HG02798 (cell line): Measurements from ENCODE around the gene NFYC.

ENCODE experiments used
- ATAC-seq: cut with Tn5 transposase; IDR thresholded peaks from one replicate; pipeline ENCODE4 v1.9.1; 2021; ENCODE audit warnings: mild to moderate bottlenecking; ENCODE audit not compliant: unreplicated experiment, poor library complexity

NFYC gene

DNA sequence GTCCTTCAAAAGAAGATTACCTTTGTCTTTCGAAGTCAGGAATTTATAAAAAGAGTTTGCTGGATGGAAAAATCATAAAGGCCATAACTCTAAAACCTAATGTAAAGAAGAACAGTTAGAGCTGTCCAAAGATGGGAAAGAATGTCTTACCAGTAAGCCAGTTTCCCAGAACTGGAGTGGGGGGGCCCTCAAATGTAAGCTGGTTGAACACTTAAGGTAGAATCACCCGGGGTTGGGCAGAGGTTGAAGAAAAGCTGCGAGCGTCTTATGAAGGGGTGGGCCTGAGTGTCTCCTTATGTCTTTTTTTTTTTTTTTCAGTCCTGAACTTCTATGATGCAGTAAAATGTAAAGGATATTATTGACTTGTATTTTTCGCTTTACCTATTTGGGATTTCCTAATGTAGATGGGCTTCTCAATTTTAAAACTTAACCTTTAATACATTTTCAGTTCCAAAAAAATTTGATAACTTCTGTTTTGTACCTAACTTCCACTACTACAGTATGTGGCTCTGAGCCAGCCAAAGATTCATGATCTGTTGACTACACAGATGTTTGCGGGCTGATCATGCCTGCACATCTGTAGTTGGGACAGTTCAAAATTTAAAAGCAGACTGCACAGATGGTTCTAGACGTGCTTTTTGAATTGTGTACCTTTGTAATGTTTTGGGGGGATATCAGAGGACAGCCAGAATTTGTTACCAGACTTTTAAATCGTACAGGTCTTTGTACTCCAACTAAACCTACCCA, 43.6 kb downstream of the NFYC start:
- ATAC-seq: no peak

DNA sequence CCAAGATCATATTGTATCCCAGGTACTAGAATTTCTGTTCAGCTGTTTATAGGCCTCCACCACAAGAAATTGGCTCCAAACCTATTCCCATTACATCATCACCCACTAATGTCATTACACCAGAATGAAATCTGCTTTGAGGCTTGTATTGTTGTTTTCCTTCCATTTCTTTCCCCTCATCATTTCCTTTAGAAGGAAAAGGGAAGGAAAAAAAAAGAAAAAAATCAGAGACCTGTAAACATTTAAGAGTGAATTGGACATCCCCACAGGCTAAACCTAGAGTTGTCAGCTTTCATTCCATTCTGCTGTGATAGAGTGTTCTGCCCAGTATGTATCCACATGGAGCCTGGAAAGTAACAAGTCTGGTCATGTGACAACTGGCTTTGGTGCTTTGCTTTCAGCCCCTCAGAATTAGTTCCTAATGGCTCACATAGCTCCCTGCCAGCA, 44.6 kb downstream of the NFYC start:
- no peak for ATAC-seq

DNA sequence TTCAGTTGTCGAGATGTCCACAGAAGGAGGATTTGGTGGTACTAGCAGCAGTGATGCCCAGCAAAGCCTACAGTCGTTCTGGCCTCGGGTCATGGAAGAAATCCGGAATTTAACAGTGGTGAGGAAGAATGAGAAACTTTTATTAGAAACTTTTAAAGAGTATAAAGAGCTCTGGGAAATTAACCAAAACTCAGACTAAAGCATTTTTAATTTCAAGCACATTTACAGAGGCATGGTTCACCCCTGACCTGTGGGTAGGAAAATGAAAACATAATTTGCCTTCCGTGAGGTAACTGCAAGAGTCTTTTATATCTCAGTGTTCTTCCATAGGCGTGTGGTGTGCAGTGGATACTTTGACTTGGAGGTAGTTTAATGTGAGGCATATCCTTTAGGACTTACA, 47.3 kb downstream of the NFYC start:
- no peak for ATAC-seq

DNA sequence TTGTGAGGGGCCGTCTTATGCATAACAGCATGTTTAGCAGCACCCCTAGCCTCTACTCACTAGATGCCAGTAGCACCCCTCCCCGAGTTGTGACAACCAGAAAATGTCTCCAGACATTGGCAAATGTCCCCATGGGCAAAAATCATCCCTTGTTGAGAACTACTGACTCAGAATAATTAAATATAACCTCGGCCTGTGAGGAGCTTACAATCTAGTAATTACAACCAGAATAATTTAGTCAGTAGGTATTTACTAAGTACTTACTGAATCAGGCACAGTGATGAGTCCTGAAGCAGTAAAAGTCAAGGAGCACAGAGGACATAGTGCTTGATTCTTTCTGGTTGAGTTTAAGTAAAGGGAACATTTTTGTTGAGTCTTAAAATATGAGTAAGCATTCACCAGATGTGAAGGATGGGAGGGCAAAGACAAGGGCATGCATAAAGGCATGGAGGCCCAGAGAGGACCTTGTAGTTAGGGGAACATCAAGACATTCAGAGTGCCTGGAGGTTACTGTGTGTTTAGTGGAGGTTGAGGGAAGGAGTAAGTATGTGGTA, 48.0 kb downstream of the NFYC start:
- no peak for ATAC-seq

DNA sequence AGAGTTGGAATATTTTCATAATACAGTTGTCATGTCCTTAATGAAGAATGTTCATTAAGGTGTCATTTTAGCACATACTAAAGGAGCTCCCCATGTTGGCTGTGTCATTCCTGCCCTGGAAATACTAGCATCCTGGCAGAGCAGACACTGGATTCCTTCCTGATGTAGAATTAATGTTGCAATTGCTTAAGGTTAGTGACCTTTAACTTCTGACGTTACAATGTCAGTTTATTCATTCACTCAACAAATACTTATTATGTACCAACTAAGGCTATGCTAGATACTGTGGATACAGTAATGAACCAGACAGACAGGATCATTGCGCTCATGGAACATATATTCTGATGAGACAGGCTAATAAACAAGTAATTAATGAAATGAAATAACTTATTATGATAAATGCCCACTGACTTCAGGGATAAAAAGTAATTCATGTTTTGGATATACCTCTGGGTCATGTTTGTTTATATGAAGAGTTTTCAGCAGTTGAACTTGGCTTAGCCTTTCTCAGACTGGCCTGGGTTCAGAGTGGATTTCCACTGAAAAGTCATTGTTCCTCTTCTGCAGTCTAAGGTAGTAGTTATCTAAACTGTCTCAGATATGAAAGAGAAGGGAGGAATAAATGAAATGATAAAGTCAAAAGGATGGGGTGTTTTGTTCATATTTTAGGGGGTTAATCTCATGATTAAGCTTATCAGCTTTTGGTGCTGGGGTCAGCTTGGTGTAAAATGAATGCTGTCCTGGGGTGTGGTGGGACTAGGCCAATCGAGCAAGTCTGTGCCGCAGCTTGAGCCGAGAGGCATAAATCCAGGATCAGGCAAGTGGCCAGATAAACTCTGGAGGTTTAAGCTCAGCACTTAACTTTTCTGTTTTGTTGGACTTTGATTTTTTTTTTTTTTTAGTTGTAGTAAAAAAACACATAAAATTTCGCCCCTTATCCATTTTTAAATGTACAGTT, 48.8 kb downstream of the NFYC start:
- ATAC-seq: no peak

DNA sequence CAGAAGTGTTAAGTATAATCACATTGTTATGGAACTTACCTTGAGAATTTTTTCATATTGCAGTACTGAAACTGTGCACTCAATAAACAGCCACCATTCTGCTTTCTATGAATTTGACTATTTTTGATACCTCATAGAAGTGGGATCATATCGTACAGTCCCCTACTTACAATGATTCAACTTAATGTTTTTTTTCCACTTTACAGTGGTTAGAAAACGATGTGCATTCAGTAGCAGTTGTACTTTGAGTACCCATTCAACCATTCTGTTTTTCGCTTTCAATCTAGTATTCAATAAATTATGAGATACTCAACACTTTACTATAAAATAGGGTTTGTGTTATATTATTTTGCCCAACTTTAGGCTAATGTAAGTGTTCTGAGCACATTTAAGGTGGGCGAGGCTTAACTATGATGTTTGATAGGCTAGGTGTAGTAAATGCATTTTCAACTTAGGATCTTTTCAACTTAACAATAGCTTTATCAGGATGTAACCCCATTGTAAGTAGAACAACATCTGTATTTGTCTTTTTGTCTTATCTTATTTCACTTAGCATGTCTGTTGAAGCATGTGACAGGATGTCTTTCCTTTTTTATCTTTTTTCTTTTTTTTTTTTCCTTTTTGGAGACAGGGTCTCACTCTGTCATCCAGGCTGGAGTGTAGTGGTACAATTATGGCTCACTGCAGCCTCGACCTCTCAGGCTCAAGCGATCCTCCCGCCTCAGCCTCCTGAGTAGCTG, 49.7 kb downstream of the NFYC start:
- no peak for ATAC-seq

DNA sequence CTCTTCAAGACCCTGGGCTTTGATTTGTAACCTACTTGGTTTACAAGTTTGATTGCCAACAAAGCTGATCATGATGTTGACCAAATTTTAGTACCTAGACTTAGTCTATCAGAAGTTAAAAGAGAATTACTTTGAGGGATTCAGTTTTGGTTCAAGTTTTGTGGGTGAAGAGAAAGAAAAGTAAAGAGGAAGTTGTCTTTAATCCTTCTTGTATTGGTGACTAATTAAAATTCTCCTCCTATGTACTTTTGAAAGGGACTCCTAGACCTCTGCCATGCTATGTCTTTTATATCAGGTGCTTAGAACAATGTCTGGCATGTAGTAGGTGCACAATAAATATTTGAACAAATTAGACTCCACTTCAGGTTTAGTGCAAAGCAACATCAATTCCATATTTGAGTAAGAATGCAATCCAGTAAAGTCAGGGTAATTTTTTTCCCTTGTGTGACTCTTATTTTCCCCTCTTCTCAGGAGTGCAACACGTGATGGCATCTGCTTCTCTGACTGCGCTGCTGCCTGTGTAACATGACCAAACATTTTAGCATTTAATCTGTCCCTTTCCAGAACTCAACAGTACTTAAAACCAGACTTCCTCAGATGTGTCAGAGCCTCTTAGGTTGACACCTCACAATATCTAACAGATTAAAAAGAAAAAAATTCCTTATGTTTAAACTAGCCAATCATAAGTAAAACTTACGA, 51.0 kb downstream of the NFYC start:
- no peak for ATAC-seq

DNA sequence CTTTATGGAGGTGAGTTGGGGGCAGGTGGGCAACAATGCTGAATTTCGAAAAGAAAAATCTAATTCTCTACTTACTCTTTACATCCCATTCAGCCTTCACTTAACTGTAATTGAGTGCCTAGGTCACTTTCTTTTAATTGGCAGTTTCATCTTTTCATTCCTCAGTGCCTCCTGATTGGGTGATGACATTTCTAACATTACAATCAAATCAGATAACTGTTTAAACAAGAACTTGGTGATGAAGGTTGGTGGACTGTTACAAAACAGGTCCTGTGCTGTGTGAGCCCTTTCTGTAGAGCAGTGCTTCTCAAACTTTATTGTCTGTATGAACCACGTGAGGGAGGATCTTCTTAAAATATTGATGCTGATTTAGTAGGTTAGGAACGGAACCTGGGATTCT, 51.9 kb downstream of the NFYC start:
- no peak for ATAC-seq

DNA sequence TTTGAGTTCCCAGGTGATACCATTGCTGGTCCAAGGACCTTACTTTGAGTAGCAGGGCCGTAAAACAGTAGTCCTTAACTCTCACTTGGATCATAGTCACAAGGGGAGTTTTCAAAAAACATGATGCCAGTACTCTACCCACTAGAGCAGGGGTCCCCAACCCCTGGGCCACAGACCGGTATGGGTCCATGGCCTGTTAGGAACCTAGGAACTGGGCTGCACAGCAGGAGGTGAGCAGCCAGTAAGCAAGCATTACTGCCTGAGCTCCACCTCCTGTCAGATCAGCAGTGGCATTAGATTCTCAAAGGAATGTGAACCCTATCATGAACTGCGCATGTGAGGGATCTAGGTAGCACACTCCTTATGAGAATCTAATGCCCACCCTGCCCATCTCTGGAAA, 52.4 kb downstream of the NFYC start:
- no peak for ATAC-seq

DNA sequence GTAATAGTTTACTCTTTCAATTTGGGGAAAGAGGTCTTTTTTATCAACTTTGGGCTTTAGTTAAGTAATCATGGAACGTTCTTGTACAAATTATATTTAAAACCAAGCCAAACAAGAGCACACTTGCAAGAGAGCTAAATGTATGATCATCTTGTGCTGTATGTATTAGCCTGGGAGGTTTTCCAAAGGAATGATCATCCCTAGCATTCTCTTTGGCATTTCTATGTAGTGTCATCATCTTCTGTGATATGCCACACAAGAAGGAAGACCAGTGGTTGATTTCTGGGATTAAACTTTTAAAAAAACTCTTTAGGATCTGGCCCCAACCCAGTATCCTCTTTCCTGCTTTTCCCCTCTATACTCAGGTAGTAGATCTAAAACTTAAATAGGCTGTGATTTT, 53.7 kb downstream of the NFYC start:
- ATAC-seq: no peak

DNA sequence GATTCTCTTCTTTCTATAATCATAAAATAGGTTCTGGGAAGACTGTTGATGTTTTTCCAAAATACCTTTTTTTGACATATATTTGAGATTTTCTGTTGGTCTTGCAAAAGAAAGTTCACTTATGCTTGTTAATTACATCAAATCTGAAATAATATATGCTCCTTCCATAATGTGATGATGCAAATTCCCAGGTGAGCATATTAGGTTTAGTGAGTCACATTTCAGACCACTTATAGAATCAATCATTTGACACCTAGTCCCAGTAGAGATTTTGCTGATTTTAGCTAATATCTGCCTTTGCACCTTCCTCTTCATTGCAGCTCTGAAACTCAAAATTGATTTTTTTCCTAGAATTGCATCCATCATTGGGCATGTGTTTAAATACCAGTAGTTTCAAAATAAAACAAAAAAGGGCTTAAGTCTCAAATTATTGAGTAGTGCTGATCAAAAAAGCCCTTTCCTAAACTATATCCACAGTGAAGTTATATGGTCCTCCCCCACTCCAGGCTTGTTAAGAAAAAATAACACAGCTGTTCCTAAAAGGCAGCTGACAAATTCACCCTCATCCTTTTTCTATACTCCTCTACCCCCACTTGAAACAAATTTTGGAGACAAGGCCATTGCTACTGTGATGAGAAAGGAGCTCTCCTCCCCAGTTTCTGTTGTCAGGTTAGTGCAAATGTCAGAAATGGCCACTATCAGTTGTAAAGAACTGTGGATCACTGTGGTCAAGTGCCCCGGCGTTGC, 55.0 kb downstream of the NFYC start:
- no peak for ATAC-seq

DNA sequence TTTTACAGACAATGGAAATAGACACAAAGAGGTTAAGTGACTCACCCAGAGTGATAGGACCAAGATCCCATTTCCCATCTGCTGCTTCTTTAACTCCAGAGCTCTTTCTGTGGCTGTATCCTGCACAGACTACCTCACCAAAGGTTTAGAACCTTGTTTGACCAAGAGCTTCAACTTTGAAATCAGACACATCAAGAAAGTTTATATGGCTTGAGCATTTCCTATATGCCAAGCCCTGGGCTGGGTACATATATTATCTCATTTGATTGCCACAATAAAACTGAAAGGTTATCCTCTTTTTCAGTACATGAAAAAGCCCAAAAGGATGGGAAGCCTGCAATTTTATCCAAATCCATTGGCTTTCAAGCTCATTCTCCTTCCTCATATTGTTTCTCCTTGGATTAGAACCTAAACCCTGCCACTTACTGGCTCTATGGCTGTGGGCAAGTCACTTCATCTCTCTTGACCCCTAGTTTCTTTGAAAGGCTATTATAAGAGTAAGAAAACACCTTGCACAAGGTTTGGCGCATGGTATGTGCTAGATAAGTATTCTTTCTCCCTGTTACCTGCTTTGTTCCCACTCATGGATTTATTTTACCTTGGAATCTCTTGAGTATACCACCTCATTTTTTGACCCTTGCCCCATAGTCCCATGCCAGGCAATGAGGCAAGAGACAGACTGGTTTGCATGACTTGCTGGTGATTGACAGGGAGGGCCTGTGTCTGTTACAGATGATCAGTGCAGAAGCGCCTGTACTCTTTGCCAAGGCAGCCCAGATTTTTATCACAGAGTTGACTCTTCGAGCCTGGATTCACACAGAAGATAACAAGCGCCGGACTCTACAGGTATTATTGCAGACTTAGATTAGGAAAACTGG, 57.6 kb downstream of the NFYC start:
- ATAC-seq: no peak

DNA sequence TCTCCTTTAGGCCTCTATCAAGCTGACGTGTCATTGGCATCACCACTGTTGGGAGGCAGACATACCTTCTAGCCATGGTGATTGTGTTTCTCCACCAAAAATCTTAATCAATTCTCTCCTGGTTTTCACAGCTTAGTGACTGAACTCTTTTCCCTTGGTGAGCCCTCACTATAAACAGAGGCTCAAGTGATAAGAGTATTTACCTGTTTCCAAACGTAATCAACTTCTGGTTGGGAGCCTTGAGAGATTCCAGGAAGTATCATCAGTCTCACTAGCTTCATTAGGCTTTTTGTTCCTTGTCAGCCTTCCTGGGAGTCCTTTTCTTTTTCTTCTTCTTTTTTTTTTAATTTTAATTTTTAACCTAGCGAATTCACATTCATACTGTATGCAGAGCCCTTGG, 58.3 kb downstream of the NFYC start:
- no peak for ATAC-seq

DNA sequence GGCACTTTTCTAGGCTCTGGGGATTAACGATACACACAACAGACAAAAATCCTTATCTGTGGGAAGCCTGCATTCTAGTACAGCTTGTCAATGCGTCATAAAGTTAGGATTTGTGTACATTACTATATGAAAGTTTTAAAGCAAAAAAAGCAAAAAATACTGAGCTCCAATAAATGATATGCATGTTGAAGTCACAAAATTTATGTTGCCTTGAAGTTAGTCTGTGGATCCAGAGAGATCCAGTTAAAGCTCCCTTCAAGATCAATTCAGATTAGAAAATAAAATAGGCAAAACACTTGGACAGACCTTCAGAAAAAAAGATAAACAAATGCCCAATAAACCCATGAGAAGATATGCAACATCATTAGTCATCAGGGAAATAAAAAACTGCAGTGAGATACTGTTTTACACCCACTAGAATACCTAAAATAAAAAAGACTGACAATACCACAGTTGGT, 59.0 kb downstream of the NFYC start:
- no peak for ATAC-seq

DNA sequence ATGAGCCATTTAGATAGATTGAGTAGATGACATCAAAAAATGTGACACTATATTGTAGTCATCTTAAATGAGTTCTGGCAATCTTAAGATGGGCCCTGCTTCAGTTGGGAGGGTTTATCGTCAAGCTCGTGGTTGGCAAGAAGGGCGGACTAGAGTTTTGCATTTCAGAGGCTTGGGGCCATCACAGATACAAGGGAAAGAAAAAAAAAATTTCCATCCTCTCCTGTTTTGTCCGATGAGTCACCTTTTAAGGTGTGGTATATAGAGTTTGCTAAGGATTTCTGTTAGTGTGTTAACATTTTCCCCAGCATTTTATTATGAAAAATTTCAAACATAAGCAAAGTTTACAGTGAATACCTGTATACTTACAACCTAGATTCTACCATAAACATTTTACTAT, 60.3 kb downstream of the NFYC start:
- no peak for ATAC-seq

DNA sequence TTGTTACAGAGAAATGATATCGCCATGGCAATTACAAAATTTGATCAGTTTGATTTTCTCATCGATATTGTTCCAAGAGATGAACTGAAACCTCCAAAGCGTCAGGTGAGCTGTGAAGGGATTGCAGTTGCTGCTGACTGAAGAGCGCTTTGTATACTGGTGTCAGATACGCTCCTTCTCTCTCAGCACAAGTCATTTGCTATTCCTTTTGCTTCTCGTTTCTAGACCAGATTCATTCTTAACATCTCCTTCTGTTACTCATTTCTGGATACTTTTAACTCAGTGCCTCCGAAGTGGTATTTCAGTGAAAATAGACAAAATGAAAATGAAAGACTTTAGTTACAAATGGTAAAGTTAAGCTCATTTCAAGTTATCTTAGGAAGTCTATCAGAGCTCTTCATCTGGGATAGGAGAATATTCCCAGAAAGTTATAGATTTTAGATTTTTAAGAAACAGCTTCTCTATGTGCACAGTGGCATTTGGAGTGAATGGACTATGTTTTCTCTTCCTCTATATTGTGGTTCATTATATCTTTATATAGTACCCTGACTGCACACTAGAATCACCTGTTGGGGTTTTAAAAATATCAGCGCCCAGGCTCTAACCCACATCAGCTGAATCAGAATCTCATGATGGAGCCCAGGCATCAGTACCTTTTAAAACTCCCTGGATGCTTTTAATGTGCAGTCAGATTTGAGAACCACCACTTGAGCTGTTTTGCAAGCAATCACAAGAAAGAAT, 61.8 kb downstream of the NFYC start:
- peak; percentile 42 for ATAC-seq

DNA sequence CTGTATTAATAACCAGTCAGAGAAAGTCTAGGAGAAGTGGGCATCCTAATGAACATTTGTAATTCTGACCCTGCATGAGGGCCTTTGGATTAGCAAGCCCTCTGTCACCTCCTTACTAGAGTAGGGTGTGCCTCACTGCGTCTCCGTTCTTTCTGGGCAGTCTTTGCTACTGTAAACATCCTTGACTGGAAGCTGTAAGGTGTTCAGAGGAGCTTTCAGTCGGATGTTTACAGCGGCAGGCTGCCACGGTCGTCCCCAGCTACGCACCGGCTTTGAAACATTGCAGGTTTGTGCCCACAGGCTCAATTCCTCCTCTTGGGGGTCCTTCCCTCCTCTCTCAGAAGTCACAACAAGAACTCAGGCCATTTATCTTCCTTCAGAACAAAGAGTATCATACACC, 62.7 kb downstream of the NFYC start:
- no peak for ATAC-seq

DNA sequence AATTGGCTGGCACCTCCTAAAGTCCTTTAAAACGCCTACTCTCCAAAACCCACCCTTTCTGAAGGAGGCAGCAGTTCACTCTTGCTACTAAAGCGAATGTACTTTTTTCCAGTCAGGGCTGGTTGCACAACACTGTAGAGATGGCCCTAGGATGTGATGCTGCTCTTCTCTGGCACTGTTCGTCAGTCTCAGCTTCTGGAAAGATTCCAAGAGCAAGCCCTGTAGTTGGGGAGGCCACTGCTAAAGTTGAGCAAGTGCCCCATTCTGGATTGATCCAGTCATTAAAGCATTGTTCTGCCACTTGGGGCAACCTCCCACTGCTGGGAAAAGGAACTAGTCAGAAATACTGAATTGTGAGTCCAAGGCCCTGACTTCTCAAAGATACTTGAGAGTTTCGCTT, 63.6 kb downstream of the NFYC start:
- ATAC-seq: no peak
